SIG-M5 treated with dmso at 0.1 percent for 504 hours (cell line): Measurements from ENCODE around the gene THSD4.

ENCODE experiments used
- DNase-seq: peaks from one replicate; lab custom pipeline; 2025; ENCODE audit not compliant: unreplicated experiment; lab: John Stamatoyannopoulos, UW

The THSD4 gene

DNA sequence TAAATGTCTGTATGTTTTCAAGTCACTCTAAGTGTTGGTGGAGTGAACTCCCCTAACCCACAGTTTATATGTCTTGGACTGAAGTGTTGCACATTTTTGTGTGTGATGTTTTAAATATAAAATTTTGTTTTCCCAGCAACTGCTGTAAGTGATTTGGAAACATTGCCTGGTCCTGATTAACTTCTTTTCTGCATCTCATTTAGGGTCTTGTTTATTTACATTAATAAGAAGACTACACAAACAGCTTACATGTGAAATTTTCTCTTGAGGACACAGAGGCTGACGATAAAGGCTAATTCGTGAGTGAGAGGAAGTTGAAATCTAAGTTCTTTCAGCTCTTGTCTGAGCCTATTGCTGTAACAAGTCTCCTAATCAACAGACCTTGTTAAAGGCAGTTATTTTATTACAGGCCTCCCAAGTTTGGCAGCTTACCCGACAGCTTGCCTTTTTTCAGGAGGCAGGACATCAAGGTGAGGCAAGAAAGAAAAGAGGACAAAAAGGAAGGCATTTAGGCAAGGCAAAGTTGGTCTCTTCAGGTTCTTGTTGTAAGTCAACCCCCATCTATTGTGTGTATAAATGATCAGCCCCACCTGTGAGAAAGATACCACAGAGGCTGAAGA, 517.4 kb downstream of the THSD4 start:
- DNase-seq, result no peak

DNA sequence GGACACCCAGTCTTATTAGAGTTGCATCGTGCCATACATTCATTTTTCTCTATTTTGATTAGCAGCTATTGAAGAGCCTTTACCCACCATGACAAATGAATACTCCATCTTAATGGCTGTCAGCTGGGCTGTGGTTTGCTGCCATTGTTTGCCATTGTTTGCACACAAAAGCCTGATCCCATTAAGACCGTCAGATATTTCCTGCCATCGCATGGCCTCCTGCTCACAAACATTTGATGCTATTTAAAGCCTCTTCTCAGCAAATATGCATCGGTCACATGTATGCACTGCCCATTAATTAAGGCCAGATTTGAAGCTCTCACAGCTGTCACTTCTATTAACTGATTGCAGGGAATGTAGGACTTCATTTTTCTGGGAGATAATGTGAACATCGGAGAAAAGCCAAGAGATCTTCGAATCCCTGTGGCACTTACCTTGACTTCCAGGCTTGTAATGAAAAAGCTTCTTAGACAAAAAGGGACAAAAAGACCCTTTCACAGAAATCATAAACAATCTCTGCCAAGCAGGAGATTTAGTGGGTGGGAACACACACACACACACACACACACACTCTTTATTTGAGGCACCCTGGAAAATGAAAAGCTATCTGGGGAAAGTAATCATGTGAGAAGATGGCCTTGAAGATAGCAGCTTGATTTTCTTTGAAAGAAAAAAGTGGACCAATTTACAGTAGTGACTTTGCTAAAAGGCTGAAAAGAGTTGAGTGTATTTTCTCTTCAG, 519.7 kb downstream of the THSD4 start:
- DNase-seq, result no peak

DNA sequence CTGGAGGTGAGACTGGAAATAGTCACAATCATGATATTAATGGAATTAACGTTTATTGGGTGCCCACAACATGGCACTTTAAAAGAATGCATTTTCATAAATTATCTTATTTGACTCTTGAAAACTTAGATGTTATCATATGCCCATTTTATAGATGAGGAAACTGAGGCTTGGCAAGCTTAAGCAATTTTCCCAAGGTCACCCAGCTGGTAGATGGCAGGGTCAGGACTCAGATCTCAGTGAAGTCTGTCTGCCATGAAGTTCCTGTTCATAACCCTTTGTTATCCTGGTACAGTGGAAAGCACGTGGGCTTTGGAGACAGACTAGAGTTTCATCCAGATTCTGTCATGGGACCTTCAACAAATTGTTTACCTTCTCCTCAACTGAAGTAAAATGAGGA, 520.5 kb downstream of the THSD4 start:
- DNase-seq, result no peak

DNA sequence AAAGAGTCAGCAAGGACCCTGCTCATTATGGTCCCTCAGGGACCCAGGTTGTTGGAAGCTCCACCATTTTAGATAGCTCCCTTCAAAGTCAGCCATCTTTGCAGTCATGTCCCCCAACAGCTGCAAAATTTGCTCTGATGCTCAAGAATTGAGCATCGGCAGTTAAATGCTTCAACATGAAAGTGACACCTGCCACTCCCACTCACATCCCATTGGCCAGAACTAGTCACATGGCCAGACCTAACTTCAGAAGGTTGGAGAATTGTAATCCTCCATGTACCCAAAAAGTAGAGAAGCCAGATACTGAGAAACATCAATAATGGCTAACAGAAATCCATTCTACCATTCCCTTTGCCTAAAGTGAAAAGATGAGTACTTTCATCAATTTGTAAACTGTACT, 523.6 kb downstream of the THSD4 start:
- no peak for DNase-seq

DNA sequence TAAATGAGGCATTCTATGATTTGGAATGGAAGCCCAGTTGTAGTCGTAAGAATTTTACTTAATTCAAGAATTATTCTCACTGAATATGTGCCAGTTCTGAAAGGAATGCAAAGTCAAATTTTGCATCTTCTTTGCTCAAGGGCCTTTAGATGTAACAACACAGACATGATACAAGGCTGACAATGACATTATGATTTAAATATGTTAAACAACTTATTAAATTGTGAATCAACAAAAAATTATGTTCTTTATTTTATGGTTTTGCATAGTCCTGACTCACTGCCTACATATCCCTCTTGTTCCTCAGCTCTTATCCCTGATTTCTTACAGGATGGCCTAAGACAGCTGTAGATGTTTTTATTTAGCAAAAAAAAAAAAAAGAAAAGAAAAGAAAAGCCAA, 524.2 kb downstream of the THSD4 start:
- no peak for DNase-seq

DNA sequence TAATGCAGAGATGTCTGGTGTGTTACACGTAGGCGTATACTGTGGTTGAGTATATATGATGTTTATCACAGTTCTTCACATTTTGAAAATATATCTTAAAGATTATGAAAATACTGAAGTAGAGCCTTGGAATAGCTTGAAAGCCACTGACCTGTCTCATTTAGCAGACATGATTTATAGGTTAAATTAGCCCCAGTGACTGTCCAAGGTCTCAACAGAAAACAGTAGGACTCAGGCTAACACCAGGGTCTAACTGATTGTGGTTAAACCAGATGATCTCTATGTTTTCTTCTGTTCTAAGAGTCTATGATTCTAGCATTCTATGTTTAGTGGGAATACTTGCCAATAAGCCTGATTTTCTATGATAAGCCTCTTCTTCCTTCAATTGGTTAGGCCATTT, 528.6 kb downstream of the THSD4 start:
- DNase-seq, result no peak

DNA sequence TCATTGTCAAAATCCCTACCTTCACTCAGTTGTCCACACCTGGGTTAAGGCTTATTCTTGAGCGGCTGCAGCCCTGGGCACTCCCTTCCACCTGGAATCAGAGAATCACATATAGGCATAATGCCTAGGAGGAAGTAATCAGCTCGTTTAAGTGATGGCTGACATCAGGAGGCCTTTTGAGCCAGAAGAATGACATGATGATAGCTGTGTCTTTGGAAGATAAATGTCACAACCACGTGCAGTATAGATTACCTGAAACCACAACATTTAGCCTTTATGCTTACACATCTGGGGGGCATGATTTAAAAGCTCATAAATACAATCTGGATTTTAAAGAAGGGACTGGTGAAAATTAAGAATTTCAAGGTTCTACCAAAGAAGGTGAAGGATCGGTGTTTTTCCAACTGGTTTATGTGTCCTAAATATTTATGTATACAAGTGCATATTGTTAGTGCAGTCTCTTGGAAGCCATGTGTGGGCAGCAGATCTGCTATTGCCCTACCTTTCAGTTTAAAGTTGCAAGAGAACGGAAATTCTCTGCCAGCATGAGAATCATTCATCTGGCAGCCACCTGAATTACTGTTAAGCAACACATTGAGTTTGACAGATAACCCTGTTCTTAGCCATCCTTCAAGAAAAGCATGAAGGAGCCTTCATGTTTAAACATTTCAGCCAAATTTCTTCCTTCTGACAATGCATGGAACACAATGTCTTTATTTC, 531.7 kb downstream of the THSD4 start:
- DNase-seq, result no peak

DNA sequence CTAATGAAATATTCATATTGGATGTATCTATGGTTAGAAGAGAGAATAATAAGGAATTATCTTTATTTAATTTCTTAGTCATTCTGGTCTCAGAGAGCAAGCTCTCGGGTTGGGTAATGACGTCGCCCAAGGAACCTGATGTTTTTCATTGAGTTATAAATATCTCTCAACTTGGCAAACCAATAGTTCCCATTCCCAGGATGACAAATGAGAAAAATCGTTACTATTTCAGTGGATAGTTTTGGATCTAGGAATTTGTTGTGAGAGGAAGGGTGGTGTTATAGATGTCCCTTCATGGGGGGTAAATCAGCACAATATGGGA, 532.2 kb downstream of the THSD4 start:
- no peak for DNase-seq

DNA sequence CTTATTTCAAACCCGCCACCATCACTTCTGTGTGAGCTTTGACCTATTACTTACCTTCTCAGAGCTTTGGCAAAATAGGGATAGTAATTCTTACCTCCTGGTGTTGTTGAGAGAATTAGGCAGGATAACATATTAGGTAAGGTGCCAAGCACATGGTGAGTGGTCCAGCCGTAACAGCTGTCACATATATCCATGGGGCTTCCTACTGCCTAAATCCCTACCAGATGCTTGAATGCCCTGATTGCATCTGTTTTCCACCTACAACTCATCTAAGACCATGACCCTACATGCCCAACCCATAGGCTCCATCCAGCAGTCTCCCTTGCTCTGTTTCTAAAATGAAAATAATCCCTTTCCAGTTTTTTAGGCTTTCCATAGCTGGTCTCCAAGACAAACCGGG, 532.8 kb downstream of the THSD4 start:
- no peak for DNase-seq

DNA sequence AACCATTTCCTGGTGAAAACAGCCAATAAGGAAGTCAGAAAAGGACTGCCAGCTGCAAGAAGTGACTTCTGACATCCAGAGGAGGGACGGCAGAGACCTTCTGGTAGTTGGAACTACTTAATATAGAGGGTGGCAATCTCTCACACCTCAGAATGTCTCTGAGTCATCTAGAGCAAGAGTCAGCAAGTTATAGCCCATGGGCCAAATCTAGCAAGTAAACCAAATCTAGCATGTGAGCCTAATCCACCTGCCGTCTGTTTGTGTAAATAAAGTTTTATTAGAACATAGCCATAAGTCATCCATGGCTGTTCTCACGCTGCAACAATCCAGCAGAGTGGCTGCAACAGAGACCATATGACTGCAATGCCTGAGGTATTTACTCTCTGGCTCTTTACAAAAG, 534.6 kb downstream of the THSD4 start:
- no peak for DNase-seq

DNA sequence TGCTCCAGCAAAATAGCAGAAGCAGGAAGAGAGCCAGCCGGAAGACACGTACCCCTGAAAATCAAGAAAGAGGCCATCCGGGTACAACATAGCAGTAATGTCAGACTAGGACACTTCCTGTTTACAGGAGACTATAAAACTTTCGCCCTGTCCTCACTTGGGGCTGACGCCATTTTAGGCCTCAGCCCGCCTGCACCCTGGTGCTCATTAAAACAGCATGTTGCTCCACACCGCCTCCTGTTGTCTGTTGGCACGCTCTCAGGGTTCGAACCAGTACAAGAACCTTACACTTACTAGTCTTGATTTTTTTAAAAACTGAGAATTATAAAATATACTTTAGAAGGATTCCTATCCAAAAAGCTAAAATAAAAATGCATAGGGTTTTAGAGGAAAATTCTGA, 535.3 kb downstream of the THSD4 start:
- no peak for DNase-seq

DNA sequence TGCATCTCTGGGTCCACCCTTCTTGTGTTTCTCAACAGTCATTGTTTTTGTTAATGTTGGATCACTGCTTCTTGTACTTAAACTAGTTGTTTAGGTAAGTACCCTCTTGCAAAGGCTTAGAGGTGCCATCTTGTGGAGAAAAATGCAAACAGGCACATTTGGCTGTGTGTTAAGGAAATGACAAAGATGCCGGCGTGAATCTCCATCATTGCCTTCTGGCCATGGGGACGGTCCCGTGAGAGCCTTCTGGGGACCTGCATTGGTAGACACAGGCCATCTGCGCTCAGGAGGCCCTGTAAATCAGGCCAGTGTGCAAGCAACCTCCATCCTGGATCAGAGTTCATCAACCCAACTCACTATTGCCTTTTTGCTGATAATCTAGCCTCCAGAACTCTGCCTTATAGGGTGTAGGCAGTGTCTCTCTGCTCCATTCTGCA, 536.5 kb downstream of the THSD4 start:
- peak; percentile 27 for DNase-seq

DNA sequence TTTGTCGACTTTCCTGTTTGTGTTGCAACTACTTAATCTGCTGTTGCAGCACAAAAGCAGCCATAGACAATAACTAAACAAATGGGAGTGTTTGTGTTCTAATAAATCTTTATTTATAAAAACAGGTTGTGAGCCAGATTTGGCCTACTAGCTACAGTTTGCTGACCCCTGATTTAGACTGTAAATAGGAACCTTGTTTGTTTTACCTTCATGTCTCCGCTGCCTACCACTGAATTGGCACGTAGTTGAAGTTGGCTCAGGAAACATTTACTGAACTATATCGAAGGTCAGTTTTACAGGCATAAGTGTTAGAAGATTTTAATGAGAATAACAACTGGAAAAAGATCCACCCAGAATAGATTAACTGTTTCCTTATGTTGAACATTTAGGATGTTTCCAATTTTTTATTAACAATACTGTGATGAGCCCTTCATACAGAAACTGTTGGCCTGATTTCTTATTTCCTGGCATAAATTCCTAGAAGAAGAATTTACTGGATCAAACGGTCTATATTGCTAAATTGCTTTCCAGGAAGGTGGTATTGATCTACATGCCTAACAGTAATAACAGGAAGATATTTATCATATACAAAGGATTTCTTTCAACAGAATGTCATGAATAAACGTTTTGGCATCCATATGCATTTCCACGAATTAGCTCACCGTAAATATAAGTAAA, 538.9 kb downstream of the THSD4 start:
- DNase-seq, result no peak

DNA sequence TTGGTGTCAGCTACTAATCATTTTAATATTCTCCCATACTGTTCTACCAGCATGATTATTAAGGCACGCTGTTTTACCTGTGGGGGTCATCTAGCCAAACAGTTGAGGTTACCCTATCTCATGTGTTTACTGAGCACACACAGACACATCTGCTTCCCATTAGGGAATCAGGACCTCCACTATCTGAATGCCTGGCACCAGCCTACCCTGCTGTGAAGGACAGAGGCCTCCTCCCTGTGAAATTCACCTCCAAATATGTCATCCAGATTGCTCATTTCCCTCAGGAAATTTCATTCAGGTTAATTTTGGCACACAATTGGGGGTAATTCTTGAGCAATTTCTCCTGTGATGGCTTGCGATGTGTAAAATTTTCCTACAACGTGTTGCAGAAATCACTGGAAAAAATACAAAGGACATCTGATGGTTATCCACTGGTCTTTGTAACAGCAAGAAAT, 539.5 kb downstream of the THSD4 start:
- DNase-seq, result no peak

DNA sequence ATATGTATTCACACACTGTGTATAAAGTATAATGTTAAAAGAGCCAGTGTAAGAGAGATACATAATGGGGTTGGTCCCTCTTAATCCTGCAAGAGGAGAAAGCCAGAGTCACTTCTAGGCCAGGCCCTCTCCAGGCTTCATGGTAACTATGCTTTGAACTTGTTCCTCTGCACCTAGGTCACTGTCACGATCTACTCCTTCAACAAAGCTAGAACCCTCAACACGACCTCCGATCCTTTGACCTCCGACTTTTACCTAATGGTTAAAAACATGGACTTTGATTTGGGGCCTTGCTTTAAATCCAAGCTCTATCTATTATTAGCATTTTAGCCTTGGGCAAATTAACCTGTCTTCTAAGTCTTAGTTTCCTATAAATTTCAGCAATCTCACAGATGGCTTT, 541.2 kb downstream of the THSD4 start:
- no peak for DNase-seq

DNA sequence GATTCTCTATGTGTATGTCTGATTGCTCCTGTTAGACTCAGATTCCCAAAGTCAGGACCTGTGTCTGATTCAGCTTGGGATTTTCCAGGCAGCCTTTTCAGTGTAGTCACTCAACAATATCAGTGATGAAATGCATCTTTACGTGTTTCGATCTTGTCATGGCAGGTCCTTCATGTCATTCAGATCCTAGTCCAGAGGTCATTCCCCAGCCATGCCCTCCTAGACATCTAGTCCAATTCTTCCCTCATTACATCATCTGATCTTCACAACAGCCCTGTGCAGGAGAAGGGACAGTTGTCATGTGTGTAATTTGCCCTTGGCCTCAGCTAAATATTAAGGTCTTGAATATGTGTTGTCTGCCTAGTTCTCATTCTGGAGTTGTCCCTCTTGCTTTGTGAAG, 541.9 kb downstream of the THSD4 start:
- DNase-seq, result no peak

DNA sequence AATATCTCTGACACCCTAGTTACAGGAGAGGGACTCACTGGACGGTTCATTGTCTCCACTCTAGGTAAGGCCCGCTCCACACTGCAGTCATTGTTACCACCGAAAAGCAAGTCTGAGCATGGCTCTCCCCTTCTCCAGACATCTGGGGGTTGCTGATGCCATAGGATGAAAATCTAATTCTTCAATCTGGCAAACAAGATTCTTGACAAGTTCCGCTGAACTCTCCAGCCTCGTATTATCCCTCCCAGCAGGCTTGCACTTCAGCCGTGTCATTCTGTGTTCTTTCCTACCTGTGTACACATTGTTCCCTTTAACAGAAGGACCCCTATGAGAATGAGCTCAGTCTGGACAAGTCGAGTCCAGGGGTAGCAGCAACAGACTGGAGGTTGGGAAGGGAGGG, 542.8 kb downstream of the THSD4 start:
- DNase-seq, result no peak

DNA sequence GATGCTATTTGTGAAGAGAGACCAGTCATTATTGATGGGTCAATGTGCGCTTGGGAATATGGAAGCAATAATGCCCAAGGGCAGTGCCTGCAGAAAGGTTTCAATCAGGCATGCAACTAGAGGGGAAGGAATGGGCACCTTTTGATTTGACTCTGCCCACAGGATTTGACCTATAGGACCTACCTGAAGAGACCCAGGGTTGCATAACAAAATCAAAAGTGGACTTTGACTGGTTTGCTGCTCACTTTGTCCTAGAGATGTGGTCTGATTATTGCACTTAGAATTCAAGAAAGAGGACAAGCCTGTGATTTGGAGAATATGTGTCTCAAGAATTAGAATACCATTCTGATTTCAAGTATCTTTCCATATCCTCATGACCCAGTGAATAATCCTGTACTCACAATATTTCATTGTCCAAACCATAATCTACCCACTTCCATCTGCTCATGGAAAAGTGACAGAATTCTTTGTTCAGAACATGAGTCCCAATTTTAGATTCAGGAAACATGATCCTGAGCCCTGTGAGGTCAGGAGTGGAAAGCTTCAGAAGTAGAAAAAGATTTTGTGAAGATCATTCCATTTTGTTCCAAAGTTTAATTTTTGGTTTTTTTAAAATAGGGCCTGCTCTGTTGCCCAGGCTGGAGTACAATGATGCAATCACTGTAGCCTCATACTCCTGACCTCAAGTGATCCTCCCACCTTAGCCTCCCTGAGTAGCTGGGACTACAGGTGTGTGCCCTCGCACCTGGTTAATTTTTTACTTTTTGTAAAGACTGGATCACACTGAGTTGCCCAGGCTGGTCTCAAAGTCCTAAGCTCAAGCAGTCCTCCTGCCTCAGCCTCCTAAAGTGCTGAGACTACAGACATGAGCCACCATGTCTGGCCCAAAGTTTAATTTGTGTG, 543.8 kb downstream of the THSD4 start:
- DNase-seq, result no peak

DNA sequence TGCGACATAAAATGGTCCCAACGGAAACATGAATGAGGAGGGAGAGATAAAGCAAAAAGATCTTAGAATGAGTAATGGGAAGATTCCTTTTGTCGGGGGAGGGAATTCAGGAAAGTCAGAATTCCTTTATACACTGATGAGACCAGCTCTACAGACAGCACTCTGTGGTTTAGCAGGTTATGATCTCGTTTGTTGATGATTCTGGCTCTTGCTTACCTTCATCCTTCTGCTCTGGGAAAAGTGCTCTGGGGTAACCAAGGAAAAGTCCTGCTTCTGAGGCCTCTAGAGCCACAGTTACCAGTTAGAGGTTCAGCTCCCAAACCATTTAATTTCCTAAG, 544.4 kb downstream of the THSD4 start:
- DNase-seq, result no peak

DNA sequence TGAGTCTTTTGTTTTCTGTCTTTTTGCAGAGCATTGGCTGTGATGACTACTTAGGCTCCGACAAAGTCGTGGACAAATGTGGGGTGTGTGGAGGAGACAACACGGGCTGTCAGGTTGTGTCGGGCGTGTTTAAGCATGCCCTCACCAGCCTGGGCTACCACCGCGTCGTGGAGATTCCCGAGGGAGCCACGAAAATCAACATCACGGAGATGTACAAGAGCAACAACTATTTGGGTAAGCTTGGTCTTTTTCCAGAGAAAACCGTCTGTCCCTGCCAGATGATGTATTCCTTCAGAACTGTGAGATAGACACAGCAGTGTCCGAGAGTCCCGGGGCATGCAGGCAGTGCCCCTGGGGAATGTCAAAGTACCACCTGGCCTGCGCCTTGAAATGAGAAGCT, 545.2 kb downstream of the THSD4 start:
- no peak for DNase-seq

DNA sequence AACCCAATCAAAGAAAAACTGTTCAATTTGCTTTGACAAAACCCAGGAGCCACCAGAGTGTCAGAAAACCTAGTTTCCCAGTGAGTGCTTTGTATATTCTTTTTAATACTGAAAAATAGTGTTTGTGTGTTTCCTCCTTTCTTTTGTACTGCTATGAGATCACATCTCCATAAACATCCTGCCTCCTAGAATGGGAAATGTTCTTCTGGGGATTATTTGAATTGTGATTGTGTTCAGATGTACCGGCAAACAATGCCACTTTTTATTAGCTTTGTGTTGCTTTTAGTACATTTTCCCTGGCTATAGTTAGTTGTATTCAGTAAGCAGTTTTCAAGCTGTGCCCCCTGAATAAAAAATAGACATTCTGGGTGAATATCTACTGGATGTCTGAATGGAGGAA, 547.0 kb downstream of the THSD4 start:
- DNase-seq, result no peak
